Hypothalamus (tissue), 51 donors: ENCODE results near the gene ZSCAN18.
"Not testable (repeated sequence)": the region's sequence is repeated elsewhere in the genome, so short reads cannot be mapped to it uniquely, and the experiment has no call there.

Experiments used
- DNase-seq, 51 donors: peaks; one replicate each; lab custom pipeline; 2025; lab: John Stamatoyannopoulos, UW

Gene ZSCAN18

DNA sequence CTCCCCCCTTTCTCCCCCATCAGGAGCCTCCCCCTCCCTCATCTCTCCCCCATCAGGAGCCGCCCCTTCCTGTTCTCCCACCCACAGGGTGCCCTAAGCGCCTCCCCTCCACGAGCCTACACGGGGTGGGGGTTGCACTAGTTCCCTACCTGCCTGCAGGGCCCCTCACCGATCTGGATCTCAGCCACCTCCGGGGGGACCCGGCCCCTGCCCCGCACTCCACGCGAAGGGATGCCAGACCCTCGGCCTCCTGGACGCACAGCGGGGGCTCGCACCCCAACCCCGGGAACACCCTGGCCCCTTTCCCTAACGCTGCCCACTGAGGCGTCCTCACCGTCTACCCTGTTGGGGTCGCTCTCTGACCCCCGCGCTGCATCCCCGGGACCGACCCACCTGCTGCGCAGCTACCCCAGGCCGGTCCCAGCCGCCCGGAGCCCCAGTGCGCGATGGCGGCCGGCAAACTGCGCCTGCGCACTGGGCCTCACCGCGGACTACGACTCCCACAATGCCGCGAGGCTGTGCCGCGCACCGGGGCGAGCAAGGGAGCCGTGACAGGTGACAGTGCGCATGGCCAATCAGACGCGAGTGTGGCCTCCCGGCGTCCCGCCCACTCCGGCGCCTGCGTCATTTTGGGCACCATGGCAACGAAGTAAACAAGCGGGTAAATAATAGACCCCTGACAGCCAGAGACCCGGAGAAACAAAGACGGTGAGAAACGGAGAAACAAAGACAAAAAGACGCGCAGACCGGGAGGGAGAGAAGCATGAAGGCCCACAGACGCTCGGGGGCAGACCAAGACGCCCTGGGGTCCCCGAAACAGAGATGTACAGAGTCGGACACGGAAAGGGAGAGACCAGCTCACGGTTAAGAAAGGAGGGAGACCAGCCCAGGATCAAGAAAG is at the start of gene ZSCAN18:
Gene ZSCAN18, minus strand, starts transcription at position 451 of the 901 bp plus-strand sequence. CDS start 7,964 bp downstream, outside the sequence.
- DNase-seq, result peak; percentile 58 to 98 (median 95)

- not testable (repeated sequence) for DNase-seq
Observed at GRCh38 chr19:58147475-58147874, 49.4 kb upstream of the ZSCAN18 start.

DNA sequence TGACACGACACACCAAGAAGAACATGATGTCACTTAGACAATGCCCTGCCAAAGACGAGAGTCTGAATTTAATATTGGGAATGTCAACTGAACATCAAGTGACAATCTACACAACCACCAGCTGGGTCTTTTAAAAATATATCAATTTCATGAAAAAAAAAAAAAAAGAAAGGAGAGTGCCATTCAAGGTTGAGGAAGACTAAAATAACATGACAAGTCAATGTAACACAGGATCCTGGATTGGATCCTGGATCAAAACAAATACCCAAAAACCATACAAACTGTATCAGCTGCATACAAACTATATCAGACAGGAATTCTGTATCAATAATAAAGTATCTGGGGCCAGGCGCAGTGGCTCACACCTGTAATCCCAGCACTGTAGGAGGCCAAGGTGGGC is 47.8 kb upstream of the ZSCAN18 start:
- no peak for DNase-seq

DNA sequence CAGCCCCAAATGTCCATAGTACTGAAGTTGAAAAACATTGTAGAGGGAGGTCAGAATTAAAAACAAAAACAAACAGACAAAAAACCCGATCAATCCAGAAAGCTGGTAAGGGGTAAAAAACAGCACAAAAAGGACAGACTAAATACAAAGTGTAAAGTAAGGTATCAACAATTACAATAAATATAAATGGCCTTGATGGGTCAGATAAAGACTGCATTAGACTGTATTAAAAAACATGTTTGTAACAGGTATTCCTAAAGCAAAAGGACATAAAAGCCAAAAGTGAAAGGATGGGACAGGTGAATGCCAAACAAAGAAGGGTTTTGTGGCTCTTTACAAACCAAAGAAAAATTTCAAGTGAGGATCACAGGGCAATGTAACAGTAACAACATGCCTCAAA is 36.2 kb upstream of the ZSCAN18 start:
- no peak for DNase-seq

GRCh38 chr19:58129284-58129683 is 31.3 kb upstream of the ZSCAN18 start:
- DNase-seq, result no peak

DNA sequence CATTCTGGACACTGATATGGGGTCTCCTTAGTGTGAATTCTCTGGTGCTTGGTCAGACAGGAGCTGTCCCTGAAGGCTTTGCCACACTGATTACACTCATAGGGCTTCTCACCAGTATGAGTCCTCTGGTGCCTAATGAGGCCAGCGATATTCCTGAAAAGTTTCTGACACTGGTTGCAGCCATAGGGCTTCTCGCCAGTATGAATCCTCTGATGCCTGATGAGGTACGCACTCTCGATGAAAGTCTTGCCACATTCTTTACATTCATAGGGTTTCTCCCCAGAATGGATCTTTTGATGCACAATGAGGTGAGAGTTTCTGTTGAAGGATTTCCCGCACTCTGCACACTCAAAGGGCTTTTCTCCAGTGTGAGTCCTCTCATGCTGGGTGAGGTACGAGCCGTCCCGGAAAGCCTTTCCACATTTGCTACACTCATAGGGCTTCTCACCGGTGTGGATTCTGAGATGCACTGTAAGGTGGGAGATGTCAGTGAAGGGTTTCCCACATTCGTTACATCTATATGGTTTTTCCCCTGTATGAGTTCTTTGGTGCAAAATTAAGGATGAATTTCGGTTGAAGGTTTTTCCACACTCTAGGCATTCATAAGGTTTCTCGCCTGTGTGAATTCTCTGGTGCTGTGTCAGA is 30.1 kb upstream of the ZSCAN18 start:
- no peak for DNase-seq

- DNase-seq, result no peak
Observed at GRCh38 chr19:58123354-58123753, 25.3 kb upstream of the ZSCAN18 start.

DNA sequence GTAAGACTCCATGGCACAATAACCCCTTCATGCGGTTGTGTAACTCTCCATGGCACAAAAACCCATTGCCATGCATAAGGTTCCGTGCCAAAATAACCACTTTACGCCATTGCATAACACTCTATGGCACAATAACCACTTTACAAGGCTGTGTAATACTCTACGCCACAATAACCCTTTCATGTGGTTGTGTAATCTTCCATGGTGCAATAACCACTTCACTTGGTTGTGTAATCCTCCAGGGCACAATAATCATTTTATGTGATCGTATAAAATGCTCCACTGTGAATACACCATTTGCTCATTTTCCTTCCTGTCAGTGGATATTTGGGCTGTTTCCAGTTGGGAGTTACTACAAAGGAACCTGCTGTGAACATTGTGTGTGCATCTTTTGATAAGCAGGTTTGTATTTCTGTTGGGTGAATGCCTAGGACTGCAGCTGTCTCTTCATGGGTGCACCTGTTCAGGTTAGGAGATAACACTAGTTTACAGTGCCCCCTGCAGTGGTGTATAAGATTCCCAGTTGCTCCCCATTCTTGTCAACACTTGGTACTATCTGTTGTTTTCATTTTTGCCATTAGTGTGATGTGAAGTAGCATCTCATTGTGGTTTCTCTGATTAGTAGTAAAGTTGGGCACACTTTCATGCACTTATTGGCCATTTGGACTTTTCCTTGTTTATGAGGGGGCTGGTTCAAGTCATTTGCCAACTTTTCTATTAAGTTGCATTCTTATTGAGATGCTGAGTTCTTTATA is 21.1 kb upstream of the ZSCAN18 start:
- DNase-seq, result no peak

DNA sequence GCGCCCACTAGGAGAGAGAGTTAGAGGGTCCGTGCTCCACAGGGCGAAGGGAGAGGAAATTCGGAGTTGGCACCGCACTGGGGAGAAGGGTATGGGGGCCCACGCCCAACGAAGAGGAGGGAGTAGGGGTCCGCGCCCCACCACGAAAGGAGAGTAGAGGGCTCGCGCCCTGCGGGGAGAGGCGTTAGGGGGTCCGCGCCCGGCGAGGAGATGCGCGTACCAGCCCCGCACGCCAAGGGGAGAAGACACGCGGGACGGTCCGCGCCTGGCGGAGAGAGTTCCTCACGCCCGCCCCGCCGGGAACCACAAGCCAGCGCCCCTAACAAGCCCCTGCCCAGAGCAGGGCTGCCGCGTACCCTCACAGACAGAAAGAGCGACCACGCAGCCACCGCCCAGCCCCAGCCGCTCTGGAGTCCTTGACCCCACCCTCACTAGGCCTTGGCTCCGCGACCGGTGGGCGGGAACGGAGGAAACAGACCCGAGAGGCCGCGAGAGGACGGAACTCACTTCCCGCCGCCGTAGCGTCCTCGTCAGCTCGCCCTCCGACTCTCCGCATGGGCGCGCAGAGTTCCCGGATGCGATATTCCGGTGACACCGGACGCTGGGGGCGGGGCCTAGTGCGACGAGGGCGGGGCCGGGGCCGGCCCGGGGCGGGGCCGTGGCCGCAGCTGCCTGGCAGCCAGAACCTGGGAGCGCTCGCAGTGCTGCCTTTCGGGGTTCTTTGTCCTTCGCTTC is 20.0 kb upstream of the ZSCAN18 start:
- DNase-seq, result no peak

DNA sequence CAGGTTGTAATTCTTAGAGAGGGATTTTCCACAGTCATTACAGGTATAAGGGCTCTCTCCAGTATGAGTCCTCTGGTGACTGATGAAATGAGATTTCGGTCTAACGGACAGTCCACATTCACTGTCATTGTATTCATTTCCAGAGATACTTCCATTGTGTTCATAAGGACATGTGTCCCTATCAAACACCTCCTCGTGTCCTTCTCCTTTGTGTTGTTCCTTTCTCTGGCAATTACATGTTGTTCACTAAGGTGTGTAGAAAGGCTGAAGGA is 10.5 kb upstream of the ZSCAN18 start:
- DNase-seq, result no peak

DNA sequence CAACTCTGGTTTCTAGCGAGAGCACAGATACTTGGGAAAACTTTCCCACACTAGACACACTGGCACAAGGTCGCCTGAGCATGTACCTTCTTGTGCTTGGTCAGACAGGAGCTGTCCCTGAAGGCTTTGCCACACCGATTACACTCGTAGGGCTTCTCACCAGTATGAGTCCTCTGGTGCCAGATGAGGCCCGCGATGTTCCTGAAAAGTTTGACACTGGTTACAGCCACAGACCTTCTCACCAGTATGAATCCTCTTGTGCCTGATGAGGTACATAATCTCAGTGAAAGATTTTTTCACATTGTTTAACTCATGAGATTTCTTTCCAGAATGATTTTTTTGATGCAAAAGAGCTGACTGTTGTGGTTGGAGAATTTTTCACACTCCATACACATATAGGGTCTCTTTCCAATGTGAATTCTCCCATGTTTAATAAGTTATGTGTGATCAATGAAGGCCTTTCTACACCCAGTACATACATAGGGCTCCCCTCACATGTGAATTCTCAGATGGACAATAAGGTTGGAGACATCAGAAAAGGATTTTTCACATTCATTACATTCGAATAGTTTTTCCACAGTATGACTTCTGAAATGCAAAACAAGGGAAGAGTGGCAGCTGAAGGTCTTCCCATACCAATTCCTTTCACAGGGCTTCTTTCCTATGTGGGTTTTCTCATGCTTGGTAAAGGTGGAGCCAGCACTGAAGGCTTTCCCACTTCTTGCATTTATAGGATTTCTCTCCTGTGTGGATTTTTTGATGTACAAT is 9.9 kb upstream of the ZSCAN18 start:
- DNase-seq, result no peak

DNA sequence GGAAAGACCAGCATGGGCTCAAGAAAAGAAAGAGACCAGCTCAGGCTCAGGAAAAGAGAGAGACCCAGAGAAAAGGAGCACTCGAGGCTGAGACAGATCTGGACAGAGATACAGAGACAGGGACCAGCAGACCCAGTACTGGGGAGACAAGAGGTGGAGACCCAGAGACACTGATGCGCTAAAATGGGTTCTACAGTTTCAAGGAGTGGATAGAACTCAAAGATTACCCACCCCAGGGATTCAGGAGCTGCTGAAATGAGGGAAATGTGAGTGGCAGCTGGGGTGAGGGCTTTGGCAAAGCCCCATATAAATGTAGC is 609 bp upstream of the ZSCAN18 start:
- DNase-seq, result no peak

DNA sequence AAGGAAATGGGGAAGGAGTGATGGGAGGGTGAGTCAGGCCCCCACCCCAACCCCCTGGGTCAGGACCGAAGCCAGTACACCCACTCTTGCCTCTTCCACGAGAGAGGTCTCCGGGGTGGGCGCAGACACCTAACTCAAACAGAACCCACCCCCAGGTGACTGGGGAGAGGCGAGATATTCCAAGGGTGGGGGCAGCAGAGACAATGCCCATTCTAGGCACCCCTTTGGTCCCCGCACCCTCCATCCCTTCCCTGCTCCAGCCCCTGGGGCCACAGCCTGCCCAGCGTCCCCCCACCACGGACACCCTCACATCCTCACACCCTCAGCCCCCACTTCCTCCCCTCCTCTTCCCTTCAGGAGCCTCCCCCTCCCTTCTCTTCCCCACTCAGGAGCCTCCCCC is 682 bp downstream of the ZSCAN18 start:
- DNase-seq, result peak in 2 of 51 donors; percentile 13 to 21

DNA sequence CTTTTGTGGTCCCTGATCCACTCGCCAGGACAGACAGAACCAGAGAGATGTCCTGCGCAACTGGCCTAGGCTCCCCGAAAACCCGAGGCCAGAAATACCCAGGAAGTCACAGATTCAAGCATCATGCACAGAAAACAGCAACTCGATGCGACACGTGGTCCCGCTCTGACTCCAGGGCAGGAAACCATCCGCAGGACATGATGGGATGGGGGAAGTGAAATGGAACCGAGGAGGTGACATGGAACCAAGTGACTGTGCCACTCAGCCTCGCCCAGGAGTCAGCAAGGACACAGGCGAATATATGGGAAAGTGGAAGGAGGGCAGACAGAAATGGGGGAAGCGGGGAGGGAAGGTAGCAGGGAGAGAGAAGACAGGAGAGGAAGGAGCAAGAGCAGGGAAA is 1.1 kb downstream of the ZSCAN18 start:
- no peak for DNase-seq

DNA sequence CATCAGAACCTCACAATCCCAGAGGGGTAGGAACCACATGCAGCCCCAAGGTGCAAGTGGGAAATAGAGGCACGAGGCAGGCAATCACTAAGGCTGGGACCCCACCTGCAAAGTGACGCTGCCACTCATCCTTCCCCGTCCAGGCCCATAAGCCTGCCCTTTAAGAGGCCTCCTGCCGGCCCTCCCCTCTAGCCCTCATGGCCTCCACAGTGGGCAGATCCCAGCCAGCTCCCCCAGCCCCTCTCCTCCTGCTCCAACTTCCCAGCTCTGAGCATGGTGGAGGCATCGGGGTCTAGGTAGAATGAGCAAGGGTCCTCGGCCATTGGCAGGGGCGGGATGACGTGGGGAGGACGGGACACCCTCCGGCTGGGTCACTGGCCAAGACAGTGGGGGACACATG is 2.7 kb downstream of the ZSCAN18 start:
- no peak for DNase-seq

- no peak for DNase-seq
Observed at GRCh38 chr19:58093071-58093470, 5.0 kb downstream of the ZSCAN18 start.

DNA sequence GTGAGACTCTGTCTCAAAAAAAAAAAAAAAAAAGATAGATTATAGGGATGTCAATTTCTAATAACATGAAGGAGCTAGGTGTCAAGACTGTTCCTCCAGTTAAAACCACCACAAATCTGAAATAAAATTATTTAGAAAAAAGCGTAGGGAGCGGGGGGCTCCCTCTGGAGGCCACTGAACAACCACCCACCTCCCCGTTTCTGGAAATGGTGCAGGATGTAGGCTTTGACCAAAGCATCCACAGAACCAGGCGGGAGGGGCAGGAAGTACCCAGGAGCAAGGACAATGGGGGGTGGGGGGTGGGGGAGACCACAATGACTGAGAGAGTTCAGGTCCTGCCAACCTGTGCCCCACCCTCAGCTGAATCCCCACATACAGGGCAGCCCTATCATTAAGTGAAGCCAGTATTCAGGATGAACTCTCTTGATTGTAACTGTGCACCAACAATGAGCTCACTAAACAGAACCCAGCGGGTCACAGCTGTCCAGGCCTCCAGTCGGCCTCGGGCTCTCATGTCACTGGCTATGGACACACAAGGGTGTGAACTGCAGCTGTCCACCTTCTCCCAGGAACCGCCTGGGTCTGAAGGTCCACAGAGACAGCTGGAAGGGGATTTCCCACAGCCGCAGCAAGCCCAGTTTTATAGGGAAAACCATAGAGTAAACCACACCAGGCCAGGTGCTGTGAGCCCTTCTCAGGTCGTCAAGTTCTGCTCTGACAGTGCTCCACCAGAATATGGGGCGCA is 6.6 kb downstream of the ZSCAN18 start:
- no peak for DNase-seq

DNA sequence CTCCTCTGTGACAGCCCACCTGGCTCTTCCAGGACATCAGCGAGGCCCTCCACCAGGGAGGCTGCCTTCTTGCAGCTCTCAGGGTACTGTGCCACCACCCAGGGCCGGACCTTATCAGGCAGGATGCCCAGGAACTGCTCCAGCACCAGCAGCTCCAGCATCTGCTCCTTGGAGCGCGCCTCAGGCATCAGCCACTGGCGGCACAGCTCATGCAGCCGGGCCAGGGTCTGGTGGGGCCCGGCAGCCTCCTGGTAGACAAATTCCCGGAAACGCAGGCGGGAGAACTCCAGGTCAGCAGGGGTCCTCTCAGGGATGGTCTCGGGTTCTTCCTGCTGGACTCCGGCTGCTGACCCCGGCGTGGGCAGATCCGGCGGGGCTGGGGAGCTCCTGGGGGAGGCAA is 8.2 kb downstream of the ZSCAN18 start:
- DNase-seq, result no peak

- no peak for DNase-seq
Observed at GRCh38 chr19:58088521-58089052, 9.4 kb downstream of the ZSCAN18 start.
